Epidermal melanocyte (primary cell): Measurements from ENCODE around the gene RAB37.

Experiments
- DNase-seq: peaks from one replicate; pipeline ENCODE4 v3.0.0; 2011; ENCODE audit warnings: low spot score; ENCODE audit not compliant: insufficient read length

Gene RAB37

DNA sequence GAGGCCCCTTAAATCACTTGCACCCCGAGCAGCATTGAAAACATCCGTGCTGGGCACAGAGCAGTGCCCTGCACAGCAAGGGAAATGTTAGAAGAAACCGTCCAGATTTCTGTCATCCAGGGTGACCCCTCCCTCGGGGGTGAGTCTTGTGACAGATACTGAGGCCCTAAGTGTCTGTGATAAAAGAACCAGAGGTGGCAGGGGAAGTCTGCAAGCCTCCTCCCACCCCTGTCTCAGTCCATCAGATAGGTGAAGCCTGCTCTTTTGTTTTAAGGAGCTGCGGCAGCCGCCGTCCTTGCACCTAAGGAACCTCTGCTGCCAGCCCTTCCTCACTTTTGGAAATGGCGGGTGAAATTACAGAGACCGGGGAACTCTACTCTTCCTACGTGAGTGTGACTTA lies 39.9 kb downstream of the RAB37 start:
- DNase-seq, result no peak

DNA sequence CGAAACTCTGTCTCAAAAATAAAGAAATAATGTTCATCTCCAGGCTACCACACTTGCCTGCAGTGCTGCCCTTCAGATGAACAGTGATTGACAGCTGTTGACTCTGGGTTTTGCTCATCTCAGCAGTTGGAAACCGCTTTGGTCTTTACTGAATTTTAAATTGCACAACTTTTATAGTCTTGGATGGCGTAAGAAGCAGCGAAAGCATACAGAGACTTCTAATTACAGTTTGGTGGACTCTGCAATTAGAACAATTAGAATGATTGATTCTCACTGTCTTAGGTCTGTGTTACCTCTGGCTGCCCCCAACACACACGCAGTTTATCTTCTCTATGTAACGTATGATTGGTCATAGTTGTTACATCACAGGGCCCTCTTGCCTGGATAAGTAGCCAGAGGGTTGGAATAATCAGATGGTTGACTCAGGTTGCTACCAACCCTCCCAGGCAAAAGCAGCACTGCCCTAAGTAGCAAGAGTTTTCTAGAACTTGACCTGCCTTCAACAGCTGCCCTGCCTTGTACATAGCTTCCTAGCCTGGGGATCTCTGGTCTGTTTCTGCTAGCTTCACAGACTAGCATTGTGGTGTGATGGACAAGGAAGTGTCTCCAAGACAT lies 41.0 kb downstream of the RAB37 start:
- no peak for DNase-seq

DNA sequence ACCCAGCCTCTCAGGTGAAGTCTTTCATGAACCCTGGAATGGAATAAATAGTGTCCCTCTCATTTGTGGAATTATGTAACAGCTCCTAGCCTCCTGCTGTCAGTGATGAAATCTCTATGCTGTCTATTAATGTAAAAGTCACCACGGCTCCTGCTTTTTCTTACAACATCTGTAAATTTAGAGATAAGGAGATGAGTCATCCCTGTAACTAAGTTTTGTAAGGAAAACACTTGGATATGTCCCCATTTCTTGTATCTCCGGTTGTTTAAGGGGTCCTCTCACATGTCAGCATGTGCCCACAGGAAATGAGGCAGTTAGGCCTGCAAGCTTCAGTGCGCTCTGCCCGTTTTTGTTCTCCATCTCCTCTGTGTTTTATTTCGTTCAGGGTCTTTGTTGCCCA lies 41.9 kb downstream of the RAB37 start:
- no peak for DNase-seq

DNA sequence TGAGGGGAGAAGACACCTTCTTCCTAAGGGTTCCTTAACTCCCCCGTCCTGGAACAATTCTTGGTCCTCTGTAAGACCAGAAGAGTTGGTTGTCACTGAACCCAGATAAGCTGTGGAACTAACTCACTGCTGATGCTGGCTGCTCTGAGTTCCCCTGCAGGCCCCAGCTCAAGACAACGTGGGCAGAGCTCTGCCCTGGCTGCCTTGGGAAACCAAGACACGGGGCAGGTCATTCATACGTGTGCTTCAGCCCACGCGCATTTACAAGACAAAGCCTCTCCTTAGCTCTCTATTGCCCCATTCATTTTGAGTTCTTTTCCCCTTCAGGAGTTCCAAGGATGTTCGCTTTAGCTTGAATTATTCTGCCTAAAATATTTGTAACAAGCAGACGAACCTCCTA lies 42.4 kb downstream of the RAB37 start:
- DNase-seq, result no peak

DNA sequence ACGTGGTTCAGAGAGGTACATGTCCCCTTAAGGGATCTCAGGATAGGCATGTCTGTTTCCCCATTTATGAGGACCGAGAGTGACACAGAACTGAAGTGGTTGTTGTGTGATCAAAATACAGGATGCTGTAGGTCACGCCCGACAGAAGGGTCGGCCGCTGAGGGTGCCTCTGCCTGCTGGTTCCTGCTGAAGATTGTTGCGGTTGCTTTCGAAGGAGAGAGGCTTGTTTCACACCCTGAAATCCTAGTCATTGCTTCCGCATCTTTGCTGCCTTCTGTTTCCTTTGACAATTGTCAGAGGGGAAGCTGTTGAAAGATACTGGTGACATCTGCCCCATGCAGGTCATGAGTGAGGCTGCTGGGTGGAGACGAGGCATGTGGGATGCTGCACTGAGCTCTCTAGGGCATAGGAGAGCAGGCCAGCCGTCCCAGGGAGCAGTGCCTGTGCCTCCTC lies 42.9 kb downstream of the RAB37 start:
- DNase-seq, result no peak

DNA sequence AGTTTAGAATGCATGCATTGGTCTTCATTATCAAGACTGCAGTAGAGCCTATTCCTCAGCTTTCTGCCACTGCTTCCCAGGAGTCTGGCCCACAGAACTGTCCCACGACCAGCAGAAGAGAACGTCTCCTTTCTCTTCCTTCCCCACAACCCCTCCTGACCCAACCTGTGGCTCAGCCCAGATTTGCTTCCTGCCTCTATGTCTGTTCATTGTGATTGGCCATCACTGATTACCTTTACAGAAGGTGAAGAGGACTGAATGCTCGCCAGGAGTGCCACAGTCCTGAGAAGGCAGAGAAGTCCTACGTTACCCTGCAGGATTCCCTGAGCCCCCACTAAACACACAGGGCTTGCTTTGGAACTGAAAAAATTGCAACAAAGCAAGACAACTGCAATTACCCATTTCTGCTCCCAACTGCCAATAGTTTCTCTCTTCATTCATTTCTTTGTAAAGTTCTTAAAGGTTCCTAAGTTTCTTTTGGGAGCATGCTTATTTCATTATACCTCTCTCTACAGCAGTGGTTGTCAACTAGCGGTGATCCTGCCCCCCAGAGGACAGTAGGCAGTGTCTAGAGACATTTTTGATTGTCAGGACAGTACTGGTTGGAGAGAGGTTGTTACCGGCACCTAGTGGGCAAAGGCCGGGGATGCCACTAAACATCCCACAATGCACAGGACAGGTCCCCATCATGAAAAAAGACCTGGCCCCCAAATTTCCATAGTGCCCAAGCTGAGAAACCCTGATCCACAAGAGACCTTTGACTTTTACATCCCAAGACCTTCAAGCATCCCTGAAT lies 43.6 kb downstream of the RAB37 start:
- no peak for DNase-seq

DNA sequence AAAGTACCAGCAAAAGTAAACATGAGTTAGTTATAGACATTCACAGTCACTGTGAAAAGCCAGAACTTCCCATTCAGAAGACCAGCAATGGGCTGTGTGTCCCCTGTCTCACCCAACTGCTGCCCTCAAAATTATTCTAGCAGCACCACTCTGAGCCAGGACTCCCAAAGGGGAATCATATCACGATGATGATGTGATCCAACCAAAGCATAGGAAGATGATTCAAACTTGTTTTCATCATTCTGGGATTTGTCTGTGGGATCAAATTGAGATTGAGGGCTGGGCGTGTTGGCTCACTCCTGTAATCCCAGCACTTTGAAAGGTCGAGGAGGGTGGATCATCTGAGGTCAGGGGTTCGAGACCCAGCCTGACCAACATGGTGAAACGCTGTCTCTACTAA lies 45.5 kb downstream of the RAB37 start:
- DNase-seq, result no peak

DNA sequence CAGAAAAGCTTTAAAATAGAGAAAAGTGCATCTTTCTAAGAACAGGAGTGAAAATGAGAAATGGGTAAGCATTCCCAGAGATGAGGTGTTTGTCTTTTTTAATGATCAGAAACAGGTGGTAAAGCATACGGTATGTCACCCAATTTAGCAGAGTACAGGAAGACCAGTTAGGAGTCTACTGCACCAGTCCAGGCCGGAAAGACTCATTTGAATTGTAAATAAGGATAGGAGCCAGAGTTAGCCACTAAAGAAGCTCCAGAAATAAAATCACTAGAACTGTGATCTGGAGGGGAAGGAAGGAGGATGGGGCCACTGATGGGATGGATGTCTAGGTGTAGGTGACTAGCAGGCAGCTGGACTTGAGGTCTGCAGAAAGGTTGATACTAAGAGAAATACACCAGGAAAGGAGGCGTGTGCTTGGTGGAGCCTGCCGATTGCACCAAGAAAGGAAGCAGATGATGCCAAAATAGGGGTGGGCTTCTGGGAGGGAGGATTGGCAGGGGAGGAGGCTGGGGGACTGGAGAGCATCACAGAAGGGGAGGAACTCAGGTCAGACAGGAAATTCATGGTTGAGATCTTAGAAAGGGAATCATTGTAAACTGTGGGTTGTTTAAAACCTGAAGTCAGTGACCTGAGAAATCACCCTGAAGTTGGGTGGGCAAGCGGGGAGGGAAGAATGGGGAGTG lies 47.2 kb downstream of the RAB37 start:
- DNase-seq, result no peak

DNA sequence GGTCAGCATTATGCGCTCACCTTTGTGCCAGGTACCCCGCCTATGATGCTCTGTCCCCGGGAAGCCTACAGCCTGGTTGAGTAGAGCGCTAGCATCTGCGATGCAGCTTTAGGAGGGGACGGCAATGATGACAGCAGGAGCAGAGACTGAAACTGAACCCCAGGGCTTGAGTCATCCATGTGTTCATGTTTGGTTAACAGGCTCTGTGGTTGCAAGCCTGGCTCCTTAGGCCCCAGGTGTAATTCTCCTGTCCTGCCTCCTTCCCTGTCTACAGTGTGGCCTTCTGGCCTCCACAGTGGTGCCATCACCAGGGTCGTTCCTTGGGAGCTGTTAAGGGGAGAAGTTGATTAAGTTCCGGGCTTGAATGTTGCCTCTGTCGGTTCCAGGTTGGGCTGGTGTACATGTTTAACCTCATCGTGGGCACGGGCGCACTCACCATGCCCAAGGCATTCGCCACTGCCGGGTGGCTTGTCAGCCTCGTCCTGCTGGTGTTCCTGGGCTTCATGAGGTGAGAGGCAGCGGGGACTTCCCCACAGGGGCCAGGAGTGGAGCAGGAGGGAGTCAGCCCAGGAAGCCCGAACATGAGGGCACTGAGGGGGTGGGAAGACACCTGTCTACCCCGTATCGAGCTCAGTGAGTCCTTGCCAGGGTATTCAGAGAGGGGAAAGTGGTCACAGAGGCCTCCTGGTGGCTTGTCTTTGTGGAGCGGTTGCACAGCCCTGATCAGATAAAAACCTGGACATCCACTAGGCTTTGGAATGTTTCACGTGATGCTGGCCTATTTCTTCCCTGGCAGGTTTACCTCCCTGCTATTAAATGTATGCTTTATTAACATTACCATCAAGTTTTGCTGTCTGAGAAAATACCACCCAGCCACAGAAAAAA lies 48.3 kb downstream of the RAB37 start:
- no peak for DNase-seq

DNA sequence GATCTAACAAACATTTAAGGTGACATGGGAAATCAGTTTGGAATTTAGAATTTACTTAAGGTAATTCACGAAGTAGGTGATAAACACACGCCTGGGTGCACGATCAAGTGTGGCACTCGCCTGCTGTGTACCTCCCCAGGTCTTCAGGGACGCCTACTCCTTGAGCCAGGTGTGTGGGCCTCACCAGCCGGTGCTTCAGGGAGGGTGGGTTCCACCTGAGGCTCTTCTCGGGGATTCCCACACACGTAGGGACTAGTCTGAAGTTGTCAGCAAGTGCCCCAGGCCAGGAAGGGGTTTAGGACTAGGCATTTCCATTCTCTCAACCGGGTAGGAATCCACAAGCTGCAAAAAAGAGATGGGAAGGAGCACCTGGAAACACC lies 48.9 kb downstream of the RAB37 start:
- no peak for DNase-seq

DNA sequence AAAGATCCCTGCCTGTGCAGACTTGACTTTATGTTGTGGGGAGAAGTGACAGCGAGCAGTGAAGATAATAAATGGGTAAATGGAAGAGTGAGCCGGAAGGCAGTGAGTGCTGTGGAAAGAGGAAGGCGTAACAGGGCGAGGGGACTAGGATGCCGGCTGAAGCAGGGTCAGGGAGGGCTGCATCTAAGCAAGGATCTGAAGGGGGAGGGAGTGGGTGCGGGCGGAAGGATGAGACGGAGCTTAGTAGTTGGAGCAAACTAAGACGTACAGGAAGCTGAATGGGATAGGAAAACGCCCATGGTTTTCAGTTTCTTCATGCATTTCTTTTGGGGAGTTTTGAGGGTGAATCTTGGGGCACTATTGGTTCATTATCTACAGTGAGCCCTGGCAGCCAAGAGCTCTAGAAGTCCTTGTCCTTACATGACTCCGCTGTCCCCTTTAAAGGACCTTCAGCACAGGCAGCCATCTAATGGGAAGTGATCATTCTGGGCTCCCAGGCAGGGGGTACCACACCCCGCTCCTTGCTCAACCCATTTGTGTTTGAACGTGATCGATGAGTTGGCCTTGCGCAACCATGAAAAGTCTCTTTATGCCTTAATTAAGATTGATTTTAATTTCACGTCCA lies 49.5 kb downstream of the RAB37 start:
- no peak for DNase-seq

DNA sequence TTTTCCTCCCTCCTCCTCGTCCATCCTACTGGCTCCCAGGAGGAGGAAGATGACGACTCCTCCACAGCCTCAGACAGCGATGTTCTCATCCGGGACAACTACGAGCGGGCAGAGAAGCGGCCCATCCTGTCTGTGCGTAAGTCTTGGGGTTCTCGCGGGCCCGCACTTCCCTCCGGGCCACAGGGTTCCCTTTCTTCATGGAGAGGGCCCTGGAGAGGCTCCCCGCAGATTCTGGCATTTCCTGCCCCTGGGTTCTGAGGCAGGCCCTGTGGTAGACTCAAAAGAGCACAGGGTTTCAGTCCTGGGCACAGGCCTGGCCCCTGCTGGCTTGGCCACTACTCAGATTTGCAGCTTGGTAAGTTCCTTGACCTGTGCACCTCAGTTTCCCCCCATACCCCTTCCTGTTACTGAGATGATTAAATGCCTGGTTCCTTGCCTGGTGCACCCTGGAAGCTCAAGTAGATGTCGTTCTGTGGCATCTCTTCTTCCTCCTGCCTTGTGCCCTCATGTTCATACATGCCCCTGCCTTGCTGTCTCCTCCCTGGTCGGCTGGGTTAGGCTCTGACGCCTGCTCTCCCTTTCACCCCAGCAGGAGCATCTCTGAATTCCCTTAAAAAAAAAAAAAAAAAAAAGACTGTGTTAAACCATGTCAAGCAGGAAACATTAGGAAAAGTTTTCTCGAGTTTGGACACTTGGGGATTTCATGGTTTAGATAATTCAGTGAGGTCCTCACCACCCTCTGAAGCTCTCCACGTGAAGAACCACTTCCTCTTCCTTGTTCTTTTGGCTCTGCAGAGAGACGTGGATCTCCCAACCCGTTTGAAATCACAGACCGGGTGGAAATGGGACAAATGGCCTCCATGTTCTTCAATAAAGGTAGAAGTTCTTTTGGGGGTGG lies 53.4 kb downstream of the RAB37 start:
- DNase-seq, result no peak

DNA sequence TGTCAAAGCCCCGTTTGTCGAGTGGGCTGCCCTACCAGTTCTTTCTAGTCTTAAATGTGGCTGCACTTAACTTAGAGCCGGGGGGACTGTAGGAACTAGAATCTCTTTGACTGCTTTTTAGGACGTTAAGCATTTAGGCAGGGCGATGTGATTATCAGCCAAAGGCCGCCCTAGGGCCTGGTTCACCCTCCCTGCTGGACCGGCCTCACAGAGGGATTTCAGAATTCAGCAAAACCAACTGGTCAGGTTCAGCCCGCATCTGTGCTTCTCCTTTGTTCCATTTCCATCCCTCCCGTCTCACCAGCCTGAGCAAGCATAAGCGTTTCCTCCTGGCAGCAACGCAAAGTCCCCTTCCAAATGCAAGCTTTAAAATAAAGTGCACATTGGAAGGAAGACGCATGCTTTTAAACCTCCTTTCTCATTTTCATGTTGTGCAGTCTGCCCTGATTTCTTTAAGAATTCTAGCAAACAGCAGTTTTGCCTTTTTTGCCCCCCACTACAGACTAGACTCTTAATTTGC lies 55.6 kb downstream of the RAB37 start:
- no peak for DNase-seq

DNA sequence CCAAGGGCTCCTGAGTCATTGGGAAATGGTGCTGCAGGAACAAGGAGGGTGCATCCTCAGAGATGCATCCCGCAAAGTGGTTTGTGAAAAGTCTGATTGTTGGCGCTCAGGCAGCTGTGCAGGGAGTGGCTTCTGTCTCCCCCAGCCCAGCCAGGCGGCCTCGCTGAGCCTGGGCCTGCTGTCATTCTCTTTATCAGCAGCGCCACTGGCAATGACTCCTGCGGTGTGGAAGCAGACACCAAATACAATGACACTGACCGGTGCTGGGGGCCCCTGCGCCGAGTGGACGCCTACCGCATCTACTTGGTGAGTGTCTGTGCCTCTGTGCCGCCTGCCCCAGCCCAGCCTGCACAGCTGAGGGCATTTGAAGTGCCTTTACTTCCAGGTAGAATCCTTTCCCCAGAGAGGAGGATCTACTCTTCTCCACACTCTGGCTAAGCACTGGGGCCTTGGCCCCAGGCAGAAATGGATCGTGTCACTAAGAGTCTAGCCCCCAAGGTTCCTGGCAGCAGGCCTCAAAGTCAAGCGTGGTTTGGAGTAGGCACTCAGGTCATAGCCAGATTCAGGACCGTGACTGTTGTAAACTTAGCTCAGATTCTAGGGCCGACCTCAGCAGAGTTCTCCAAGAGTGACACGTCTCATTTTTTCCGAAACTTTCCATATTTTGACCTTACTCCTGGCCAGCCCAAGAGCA lies 58.4 kb downstream of the RAB37 start:
- DNase-seq, result no peak

DNA sequence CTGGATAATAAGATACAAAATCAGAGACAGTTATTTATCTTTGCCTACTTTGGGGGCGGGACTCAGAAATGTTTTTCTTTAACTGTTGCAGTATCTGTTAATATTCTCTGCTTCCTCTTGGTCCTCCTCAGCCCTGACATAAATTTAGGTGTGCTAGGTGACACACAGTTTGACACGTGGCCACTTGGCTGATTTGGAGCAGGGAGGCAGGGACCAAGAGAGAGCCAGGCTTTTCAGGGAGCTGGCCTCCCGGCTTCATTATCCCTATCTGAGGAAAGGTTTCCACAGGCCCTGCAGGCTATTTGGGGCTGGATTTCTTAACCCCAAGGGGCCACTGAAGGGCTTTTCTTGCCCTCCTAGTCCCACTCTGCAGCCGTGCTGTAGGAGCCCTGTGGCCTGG lies 59.2 kb downstream of the RAB37 start:
- no peak for DNase-seq

DNA sequence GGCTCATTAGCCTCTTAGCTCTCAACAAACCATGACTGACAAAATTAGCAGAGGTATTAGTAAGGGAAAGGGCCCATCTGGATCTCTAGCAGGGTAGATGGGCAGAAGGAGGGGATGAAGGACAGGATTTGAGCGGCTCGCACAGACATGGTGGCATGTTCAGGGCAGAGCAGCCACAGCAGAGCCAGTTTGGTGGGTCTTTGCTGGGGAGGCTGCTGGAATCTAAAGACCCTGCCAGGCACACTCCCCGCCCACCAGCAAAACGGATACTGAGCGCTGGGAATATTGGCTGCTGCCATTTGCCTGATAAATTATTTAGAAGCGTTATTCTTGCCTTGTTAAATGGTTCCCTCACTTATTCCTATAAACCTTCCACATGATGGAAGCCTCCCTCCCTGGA lies 59.8 kb downstream of the RAB37 start:
- no peak for DNase-seq
